HepG2 (cell line): ENCODE data around the gene NUBP2. TPM values are rescaled to one million over a fixed set of nuclear protein-coding genes. Genes with fewer than 3 reads are reported as not detected.

Experiments
- DBP ChIP-seq: sonication (generic); formaldehyde crosslinking; IDR thresholded peaks from 2 replicates; pipeline ENCODE4 v1.4.0; 2020; ENCODE audit warnings: missing genetic modification reagents; ENCODE audit errors: not compliant biosample characterization
- GLMP ChIP-seq: sonication (generic); formaldehyde crosslinking; IDR thresholded peaks from 2 replicates; pipeline ENCODE4 v1.9.0; 2021; ENCODE audit warnings: missing genetic modification reagents, mild to moderate bottlenecking, borderline replicate concordance
- MYPOP ChIP-seq: sonication (generic); formaldehyde crosslinking; IDR thresholded peaks from 2 replicates; pipeline ENCODE4 v1.8.1; 2023; ENCODE audit warnings: mild to moderate bottlenecking, moderate library complexity, missing genetic modification reagents
- PBX3 ChIP-seq: sonication (generic); formaldehyde crosslinking; IDR thresholded peaks from 2 replicates; pipeline ENCODE4 v1.8.1; 2023; ENCODE audit warnings: missing genetic modification reagents, inconsistent platforms, borderline replicate concordance
- PHB2 ChIP-seq: fragments of 450-650 bp; IDR thresholded peaks from 2 replicates; pipeline ENCODE4 v1.6.1; 2018; ENCODE audit not compliant: partially characterized antibody
- PLRG1 ChIP-seq: fragments of 450-650 bp; conservative IDR thresholded peaks from 2 replicates; pipeline ENCODE4 v1.6.1; 2016
- POGZ ChIP-seq: sonication (generic); formaldehyde crosslinking; IDR thresholded peaks from 2 replicates; pipeline ENCODE4 v1.4.0; 2020; ENCODE audit warnings: mild to moderate bottlenecking, missing genetic modification reagents
- RELA ChIP-seq: sonication (generic); formaldehyde crosslinking; IDR thresholded peaks from 2 replicates; pipeline ENCODE4 v1.4.0; 2020; ENCODE audit warnings: missing genetic modification reagents
- SPEN ChIP-seq: sonication (generic); formaldehyde crosslinking; IDR thresholded peaks from 2 replicates; pipeline ENCODE4 v1.5.1; 2020; ENCODE audit warnings: low read depth, mild to moderate bottlenecking, missing genetic modification reagents
- STAT5B ChIP-seq: sonication (generic); formaldehyde crosslinking; IDR thresholded peaks from 2 replicates; pipeline ENCODE4 v1.4.0; 2020; ENCODE audit warnings: missing genetic modification reagents
- TBP ChIP-seq: sonication (generic); formaldehyde crosslinking; IDR thresholded peaks from 2 replicates; pipeline ENCODE4 v1.5.0; 2020; ENCODE audit warnings: missing genetic modification reagents
- TBX3 ChIP-seq: fragments of 450-650 bp; IDR thresholded peaks from 2 replicates; pipeline ENCODE4 v1.6.1; 2017; ENCODE audit warnings: antibody characterized with exemption, mild to moderate bottlenecking, inconsistent platforms, borderline replicate concordance
- THAP11 ChIP-seq: IDR thresholded peaks from 2 replicates; pipeline ENCODE4 v1.6.1; 2016; ENCODE audit warnings: missing biosample characterization, missing genetic modification reagents
- THRA ChIP-seq: sonication (generic); formaldehyde crosslinking; IDR thresholded peaks from 2 replicates; pipeline ENCODE4 v1.4.0; 2020; ENCODE audit warnings: missing genetic modification reagents, borderline replicate concordance
- ZBTB33 ChIP-seq: sonication (generic); formaldehyde crosslinking; IDR thresholded peaks from 2 replicates; pipeline ENCODE4 v1.4.0; 2020; ENCODE audit warnings: missing genetic modification reagents
- ZNF121 ChIP-seq: sonication (generic); formaldehyde crosslinking; IDR thresholded peaks from 2 replicates; pipeline ENCODE4 v1.5.0; 2020; ENCODE audit warnings: mild to moderate bottlenecking, missing genetic modification reagents
- ZNF292 ChIP-seq: sonication (generic); formaldehyde crosslinking; IDR thresholded peaks from 2 replicates; pipeline ENCODE4 v1.8.1; 2022; ENCODE audit warnings: mild to moderate bottlenecking, low read depth, missing genetic modification reagents, borderline replicate concordance
- ZNF513 ChIP-seq: sonication (generic); formaldehyde crosslinking; conservative IDR thresholded peaks from 2 replicates; pipeline ENCODE4 v1.5.0; 2020; ENCODE audit warnings: missing genetic modification reagents
- ZNF607 ChIP-seq: sonication (generic); formaldehyde crosslinking; IDR thresholded peaks from 2 replicates; pipeline ENCODE4 v1.5.1; 2020; ENCODE audit warnings: missing genetic modification reagents, mild to moderate bottlenecking, borderline replicate concordance
- polyA plus RNA-seq, 8 experiments: library from polyadenylated mRNA; depleted of rRNA in 3 of 8; stranded (reverse) in 7 of 8; unstranded in 1 of 8; fragments of >200 nt; fragmentation: Illumina TruSeq in 4 of 8; extraction: Trizol in 4 of 8; gene quantifications; 2 replicates each; pipeline versions ENCODE4 v1.2.1 to v1.2.3, GENCODE V29; 2011 to 2016; ENCODE audit warnings: low read depth in 4 of 8, missing spikeins in 1 of 8, mixed read lengths in 1 of 8; ENCODE audit not compliant: insufficient read depth in 1 of 8
- total RNA-seq, 5 experiments: library from RNA; depleted of rRNA; stranded (reverse); fragments of >200 nt; fragmentation: Illumina TruSeq; extraction: Trizol; gene quantifications; 2 replicates each; pipeline ENCODE4 v1.2.3, GENCODE V29; 2016; ENCODE audit warnings: low read depth in 1 of 5

The NUBP2 gene
- total and polyA plus RNA-seq, 2 of the 13 experiments (the other 11 are each of a cell fraction or from before 2014, with no cell fraction given): 25.7 to 61.5 TPM

GRCh38 chr16:1823821-1824220 is 41.1 kb downstream of the NUBP2 start (continued):
- TF ChIP-seq TBX3 (no peak), ZNF292 (CRISPR knock-in tag) (0 out of 2 replicates have a peak, but pooled peaks have one; percentile 43), DBP (no peak), THAP11 (CRISPR knock-in tag) (0 out of 2 replicates have a peak, but pooled peaks have one; percentile 13), THRA (peak; percentile 44; the same call in 1 of the 2 replicates), MYPOP (CRISPR knock-in tag) (no peak), POGZ (no peak), PLRG1 (no peak), GLMP (no peak), ZNF121 (CRISPR knock-in tag) (no peak), ZNF607 (CRISPR knock-in tag) (no peak), SPEN (CRISPR knock-in tag) (0 out of 2 replicates have a peak, but pooled peaks have one; percentile 20), PBX3 (CRISPR knock-in tag) (no peak), RELA (CRISPR knock-in tag) (no peak), ZNF513 (CRISPR knock-in tag) (no peak), PHB2 (no peak), STAT5B (CRISPR knock-in tag) (no peak), ZBTB33 (CRISPR knock-in tag) (peak; percentile 31; the same call in 1 of the 2 replicates), TBP (CRISPR knock-in tag) (no peak)
